ENCODE measurements around the gene GALNT16. TPM values are rescaled to one million over a fixed set of nuclear protein-coding genes. Genes with fewer than 3 reads are reported as not detected.

The GALNT16 gene
- total RNA-seq, 2 experiments from 2014 or later = not detected

Other genes with a start within 250 kb of the GALNT16 start
- gene DCAF5, start 107.0 kb upstream of the GALNT16 start, total RNA-seq = 10 to 100 TPM; 32.3 to 34.0 TPM
- 10 to 100 TPM; 10.5 to 11.5 TPM for gene EXD2, start 68.7 kb upstream of the GALNT16 start, total RNA-seq
- gene ERH, start 138.1 kb downstream of the GALNT16 start, total RNA-seq = 100 to 1,000 TPM; 327 to 330 TPM
- 10 to 100 TPM; 39.3 to 40.3 TPM for gene SLC39A9, start 138.5 kb downstream of the GALNT16 start, total RNA-seq
- gene PLEKHD1, start 224.6 kb downstream of the GALNT16 start, total RNA-seq = under 1 TPM; 0.05 TPM

All from activated CD4-positive, alpha-beta memory T cell treated with anti-CD3 and anti-CD28 coated beads for 36 hours (primary cell).